Left lung (tissue), 10 donors: ENCODE results near the gene CEBPZ. TPM values are rescaled to one million over a fixed set of nuclear protein-coding genes. Genes with fewer than 3 reads are reported as not detected.

Source experiments
- ATAC-seq: fragments of 200-7000 bp; cut with Tn5 transposase; one replicate; pipeline ENCODE4 v1.9.1; 2020; ENCODE audit warnings: moderate library complexity
- DNase-seq, 4 donors: peaks; one replicate each; pipeline ENCODE4 v3.0.0-alpha.2; 2013 to 2020
- H3K27ac ChIP-seq, 2 donors: fragments of 200-600 bp; sonication (generic) in 1 of 2; one replicate each; pipeline versions ENCODE4 v1.5.0 to v1.8.0; 2020 to 2021
- H3K27me3 ChIP-seq, 2 donors: fragments of 200-600 bp; sonication (generic) in 1 of 2; one replicate each; pipeline versions ENCODE4 v1.5.0 to v1.8.0; 2020 to 2021
- H3K36me3 ChIP-seq, 2 donors: fragments of 200-600 bp; sonication (generic) in 1 of 2; one replicate each; pipeline versions ENCODE4 v1.5.0 to v1.8.0; 2020 to 2021
- H3K4me1 ChIP-seq, 2 donors: fragments of 200-600 bp; one replicate each; pipeline ENCODE4 v1.8.0; 2021
- H3K4me3 ChIP-seq, 2 donors: fragments of 200-600 bp; sonication (generic) in 1 of 2; one replicate each; pipeline versions ENCODE4 v1.5.0 to v1.8.0; 2020 to 2021; ENCODE audit warnings: mild to moderate bottlenecking in 1 of 2
- H3K9me3 ChIP-seq, 2 donors: fragments of 200-600 bp; sonication (generic) in 1 of 2; one replicate each; pipeline versions ENCODE4 v1.5.0 to v1.8.0; 2020 to 2021
- intact Hi-C, 2 donors: fragments of 100-400 bp; cut with DNase I; formaldehyde crosslinking; loops; one replicate each; pipeline versions ENCODE4 v1.11.2 to v1.14.2; 2022
- polyA plus RNA-seq, 6 donors: library from polyadenylated mRNA; unstranded; fragments of 120-200 nt; gene quantifications; one replicate each; pipeline ENCODE4 v1.2.1, GENCODE V29; 2013; ENCODE audit not compliant: insufficient read length in 6 of 6
- total RNA-seq, 2 donors: library from RNA; stranded (reverse); fragmentation: NEBNext Ultra II Directional; extraction: Animal tissue kit (Norgen Biotek cat#: 25700); gene quantifications; one replicate each; pipeline ENCODE4 v1.2.1, GENCODE V29; 2021
- TF ChIP-seq, protein P1 (sequence below), 2 donors: fragments of 200-600 bp; sonication (generic) in 1 of 2; IDR thresholded peaks; one replicate each; pipeline versions ENCODE4 v1.5.0 to v1.8.0; 2021; ENCODE audit warnings: antibody characterized with exemption in 2 of 2
- donor health status: DM: no; HTN: yes; CAD: no.
- donor health status: DM: no; HTN: no; CAD: no.

CEBPZ gene
- total and polyA plus RNA-seq, 8 donors: 36.0 to 81.2 (median 71.9) TPM

DNA sequence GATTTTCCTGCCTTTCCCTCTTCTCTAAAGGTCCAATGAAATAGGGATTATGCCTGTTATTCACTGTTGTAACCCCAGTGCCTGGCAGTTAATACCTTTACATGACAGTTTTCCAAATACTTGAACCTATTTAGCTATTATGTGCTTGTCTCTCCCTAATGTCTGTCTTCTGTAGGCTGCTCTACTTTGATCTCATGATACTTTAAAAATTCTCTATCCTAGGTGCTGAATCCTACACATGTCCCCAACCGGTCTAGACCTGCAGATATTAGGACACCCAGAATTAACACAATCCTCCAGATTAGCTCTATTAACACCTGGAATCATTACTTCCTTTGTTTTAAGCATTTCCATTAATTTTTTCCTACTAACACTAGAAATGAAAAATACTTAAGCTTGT, 7.3 kb downstream of the CEBPZ start:
- Histone ChIP-seq H3K27me3 (no peaks in the 10 kb centered on the region), H3K27ac (no peak overlapping the region), H3K4me3 (no peak overlapping the region), H3K9me3 (no peaks in the 10 kb centered on the region), H3K4me1 (peaks cover 4 to 35% of the 10 kb centered on the region in 2 donors), H3K36me3 (peaks cover 5 to 75% of the 10 kb centered on the region in 2 donors)
- ATAC-seq (no peak), DNase-seq (no peak)
- TF ChIP-seq, protein P1, sequence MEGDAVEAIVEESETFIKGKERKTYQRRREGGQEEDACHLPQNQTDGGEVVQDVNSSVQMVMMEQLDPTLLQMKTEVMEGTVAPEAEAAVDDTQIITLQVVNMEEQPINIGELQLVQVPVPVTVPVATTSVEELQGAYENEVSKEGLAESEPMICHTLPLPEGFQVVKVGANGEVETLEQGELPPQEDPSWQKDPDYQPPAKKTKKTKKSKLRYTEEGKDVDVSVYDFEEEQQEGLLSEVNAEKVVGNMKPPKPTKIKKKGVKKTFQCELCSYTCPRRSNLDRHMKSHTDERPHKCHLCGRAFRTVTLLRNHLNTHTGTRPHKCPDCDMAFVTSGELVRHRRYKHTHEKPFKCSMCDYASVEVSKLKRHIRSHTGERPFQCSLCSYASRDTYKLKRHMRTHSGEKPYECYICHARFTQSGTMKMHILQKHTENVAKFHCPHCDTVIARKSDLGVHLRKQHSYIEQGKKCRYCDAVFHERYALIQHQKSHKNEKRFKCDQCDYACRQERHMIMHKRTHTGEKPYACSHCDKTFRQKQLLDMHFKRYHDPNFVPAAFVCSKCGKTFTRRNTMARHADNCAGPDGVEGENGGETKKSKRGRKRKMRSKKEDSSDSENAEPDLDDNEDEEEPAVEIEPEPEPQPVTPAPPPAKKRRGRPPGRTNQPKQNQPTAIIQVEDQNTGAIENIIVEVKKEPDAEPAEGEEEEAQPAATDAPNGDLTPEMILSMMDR (IDR thresholded peaks at IDR 0.05): no peak
- intact Hi-C loops: no loop called here

DNA sequence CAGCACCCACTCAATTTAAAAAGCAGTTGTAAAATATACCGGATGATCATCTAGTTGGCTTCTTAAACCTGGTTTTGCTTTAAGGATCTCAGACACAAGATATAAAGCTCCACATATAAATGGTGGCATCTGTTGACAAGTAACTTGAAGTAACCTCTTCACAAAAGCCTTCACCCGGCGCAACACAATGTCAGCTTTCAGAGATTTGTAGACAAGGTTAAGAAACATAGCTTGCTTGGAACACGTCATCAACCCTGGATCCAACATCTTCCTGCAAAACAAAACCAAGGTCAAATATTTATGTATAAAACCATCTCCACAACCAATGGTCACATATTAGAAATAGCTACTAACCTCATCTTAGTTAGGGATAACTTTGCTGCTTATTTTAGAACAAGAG, 8.3 kb downstream of the CEBPZ start:
- no peak for ATAC-seq
- intact Hi-C loops: no loop called here
- no peak overlapping the region for H3K4me3 ChIP-seq
- no peak for DNase-seq
- H3K4me1 ChIP-seq: peaks cover 4 to 27% of the 10 kb centered on the region in 2 donors
- H3K27me3 ChIP-seq: no peaks in the 10 kb centered on the region
- H3K36me3 ChIP-seq: peaks cover 5 to 78% of the 10 kb centered on the region in 2 donors
- H3K27ac ChIP-seq: no peak overlapping the region
- TF ChIP-seq, protein P1 (IDR thresholded peaks at IDR 0.05): no peak
- no peaks in the 10 kb centered on the region for H3K9me3 ChIP-seq

DNA sequence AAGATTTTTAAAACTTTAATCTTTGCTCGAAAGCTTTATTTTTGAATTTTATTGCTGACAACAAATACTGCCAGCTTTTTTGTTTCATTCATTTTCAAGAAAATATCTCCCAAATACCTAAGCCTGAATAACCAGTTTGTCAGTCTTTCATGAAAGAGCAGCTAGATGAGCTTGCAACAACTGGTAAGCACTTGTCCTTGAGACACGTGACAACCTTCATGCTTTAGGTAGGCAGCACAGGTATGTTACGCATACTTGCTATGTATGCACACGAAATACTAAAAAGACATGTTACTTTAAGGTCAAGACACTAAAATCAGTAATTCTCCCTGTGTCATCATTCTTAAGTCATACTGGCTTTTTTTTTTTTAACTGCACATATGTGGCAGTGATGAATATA, 12.3 kb downstream of the CEBPZ start:
- no peak overlapping the region for H3K27ac ChIP-seq
- H3K27me3 ChIP-seq: no peaks in the 10 kb centered on the region
- ATAC-seq (peak; percentile 54), DNase-seq (peak in 1 of 4 donors; percentile 32)
- TF ChIP-seq, protein P1 (IDR thresholded peaks at IDR 0.05): no peak
- H3K36me3 ChIP-seq: peaks cover 5 to 93% of the 10 kb centered on the region in 2 donors
- H3K4me1 ChIP-seq: peaks cover 0 to 7% of the 10 kb centered on the region in 2 donors
- no peak overlapping the region for H3K4me3 ChIP-seq
- H3K9me3 ChIP-seq: no peaks in the 10 kb centered on the region
- intact Hi-C loops: no loop called here

DNA sequence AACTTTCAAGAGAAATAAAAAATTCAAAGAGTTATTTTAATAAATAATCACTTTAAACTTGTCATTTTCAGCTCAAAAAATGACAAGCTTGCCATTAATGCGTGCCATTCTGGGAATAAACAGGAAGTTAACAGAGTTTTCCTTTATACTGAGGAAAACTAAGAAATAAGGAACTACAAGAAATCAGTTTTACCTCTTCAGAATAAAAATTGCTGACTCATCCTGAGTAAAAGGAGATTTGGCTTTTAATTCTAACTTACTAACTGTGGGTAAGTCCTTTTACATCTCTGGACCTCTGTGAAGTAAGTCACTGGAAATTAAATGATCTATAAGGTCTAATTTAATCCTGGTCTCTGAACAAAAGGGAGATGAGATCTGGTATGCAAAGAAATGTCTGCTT, 16.1 kb downstream of the CEBPZ start:
- Histone ChIP-seq H3K4me1 (peaks cover 0 to 7% of the 10 kb centered on the region in 2 donors), H3K9me3 (no peaks in the 10 kb centered on the region), H3K27ac (peak overlapping the region in 1 of 2 donors; percentile 56), H3K4me3 (no peak overlapping the region), H3K36me3 (peaks cover 0 to 95% of the 10 kb centered on the region in 2 donors), H3K27me3 (no peaks in the 10 kb centered on the region)
- no peak for DNase-seq
- no peak for ATAC-seq
- intact Hi-C loops: no loop called here
- TF ChIP-seq, protein P1 (IDR thresholded peaks at IDR 0.05): no peak

DNA sequence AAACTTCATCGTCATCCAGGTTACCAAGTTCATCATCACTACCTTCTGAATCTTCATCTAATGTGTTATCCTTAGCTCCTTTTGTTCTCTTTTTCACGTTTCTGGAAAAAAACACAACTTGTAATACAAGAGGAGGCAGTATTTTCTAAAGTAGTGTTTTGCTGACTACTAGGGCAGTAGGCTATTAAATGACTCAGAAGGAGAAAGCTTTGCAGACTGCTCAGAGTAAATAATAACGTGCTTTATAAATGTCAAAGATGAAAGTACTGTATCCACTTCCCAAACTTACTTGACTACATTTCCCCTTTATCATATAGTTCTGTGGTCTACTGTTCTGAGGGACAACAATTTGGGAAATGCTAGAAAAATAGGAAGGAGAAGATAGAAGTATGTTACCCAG, 19.5 kb downstream of the CEBPZ start:
- ATAC-seq (no peak), DNase-seq (no peak)
- H3K4me1 ChIP-seq: peaks cover 0 to 7% of the 10 kb centered on the region in 2 donors
- H3K9me3 ChIP-seq: peaks cover 0 to 18% of the 10 kb centered on the region in 2 donors
- H3K27me3 ChIP-seq: no peaks in the 10 kb centered on the region
- TF ChIP-seq, protein P1 (IDR thresholded peaks at IDR 0.05): no peak
- H3K27ac ChIP-seq: no peak overlapping the region
- no peak overlapping the region for H3K4me3 ChIP-seq
- H3K36me3 ChIP-seq: peaks cover 0 to 95% of the 10 kb centered on the region in 2 donors
- intact Hi-C loops: no loop called here
